SHP77 (cell line): Measurements from ENCODE around the gene DEUP1.
"Not testable (repeated sequence)": the region's sequence is repeated elsewhere in the genome, so short reads cannot be mapped to it uniquely, and the experiment has no call there.

ENCODE experiments used
- DNase-seq, 2 experiments: peaks; one replicate each; lab custom pipeline; 2025; lab: John Stamatoyannopoulos, UW

DEUP1 gene

GRCh38 chr11:93361435-93361834 is 30.9 kb downstream of the DEUP1 start:
- no peak for DNase-seq

GRCh38 chr11:93368022-93368421 is 37.5 kb downstream of the DEUP1 start:
- DNase-seq: no peak

- DNase-seq: no peak
Measured at GRCh38 chr11:93370260-93370659, 39.7 kb downstream of the DEUP1 start.

- no peak for DNase-seq
Measured at GRCh38 chr11:93389737-93390136, 59.2 kb downstream of the DEUP1 start.

GRCh38 chr11:93392867-93393266 is 62.3 kb downstream of the DEUP1 start:
- no peak for DNase-seq

- no peak for DNase-seq
Measured at GRCh38 chr11:93393386-93393785, 62.8 kb downstream of the DEUP1 start.

GRCh38 chr11:93394488-93394887 is 63.9 kb downstream of the DEUP1 start:
- DNase-seq: no peak

- no peak for DNase-seq
Measured at GRCh38 chr11:93396316-93396715, 65.8 kb downstream of the DEUP1 start.

- DNase-seq: no peak
Measured at GRCh38 chr11:93403930-93404329, 73.4 kb downstream of the DEUP1 start.

- DNase-seq: no peak
Measured at GRCh38 chr11:93407777-93408401, 77.3 kb downstream of the DEUP1 start.

- peak; percentile 3 to 4 for DNase-seq
Measured at GRCh38 chr11:93410441-93410840, 79.9 kb downstream of the DEUP1 start.

- DNase-seq: no peak
Measured at GRCh38 chr11:93411705-93412104, 81.2 kb downstream of the DEUP1 start.

GRCh38 chr11:93432247-93432646 is 101.7 kb downstream of the DEUP1 start:
- DNase-seq: no peak

- DNase-seq: not testable (repeated sequence)
Measured at GRCh38 chr11:93443232-93443631, 112.7 kb downstream of the DEUP1 start.

- peak; percentile 84 to 89 for DNase-seq
Measured at GRCh38 chr11:93444617-93445073, 114.1 kb downstream of the DEUP1 start.

- DNase-seq: no peak
Measured at GRCh38 chr11:93458286-93458685, 127.7 kb downstream of the DEUP1 start.

- not testable (repeated sequence) for DNase-seq
Measured at GRCh38 chr11:93463666-93464065, 133.1 kb downstream of the DEUP1 start.

GRCh38 chr11:93464927-93465540 is 134.5 kb downstream of the DEUP1 start:
- no peak for DNase-seq

- DNase-seq: no peak
Measured at GRCh38 chr11:93467054-93467453, 136.5 kb downstream of the DEUP1 start.

GRCh38 chr11:93468290-93468689 is 137.7 kb downstream of the DEUP1 start:
- DNase-seq: peak in 1 of 2 experiments; percentile 39

GRCh38 chr11:93474123-93474522 is 143.6 kb downstream of the DEUP1 start:
- DNase-seq: no peak

GRCh38 chr11:93476796-93477195 is 146.3 kb downstream of the DEUP1 start:
- no peak for DNase-seq

GRCh38 chr11:93477684-93478234 is 147.2 kb downstream of the DEUP1 start:
- DNase-seq: no peak

GRCh38 chr11:93478841-93479240 is 148.3 kb downstream of the DEUP1 start:
- DNase-seq: no peak
